ENCODE results near the gene APBB1. TPM values are rescaled to one million over a fixed set of nuclear protein-coding genes. Genes with fewer than 3 reads are reported as not detected.

APBB1 gene
- total and polyA plus RNA-seq, 8 donors: 18.8 to 60.1 (median 22.0) TPM

- 3 to 11% (median 8%) methylated on average over 5 of the region's 5 CpGs for WGBS, 5 donors
- Histone ChIP-seq H3K9me3 (no peaks in the 10 kb centered on the region), H3K4me3 (no peak overlapping the region), H3K27me3 (no peaks in the 10 kb centered on the region), H3K4me1 (peaks cover 6 to 35% (median 22%) of the 10 kb centered on the region in 4 donors), H3K36me3 (no peaks in the 10 kb centered on the region), H3K27ac (peak overlapping the region in 2 of 5 donors; percentile 4 to 55)
- intact Hi-C loops (cut with DNase I; ENCODE audit: low total_unique reads): no loop called here
- peak; percentile 75 to 90 for DNase-seq
- peak; percentile 9 to 61 (median 24) for TF ChIP-seq POLR2AphosphoS5 (IDR thresholded peaks at IDR 0.05)
- peak in 5 of 7 experiments; percentile 81 to 96 (median 94) for TF ChIP-seq CTCF (IDR thresholded peaks at IDR 0.05)
- TF ChIP-seq EP300 (IDR thresholded peaks at IDR 0.05): no peak
Observed at GRCh38 chr11:6353367-6353987, 65.4 kb downstream of the APBB1 start.

GRCh38 chr11:6351782-6352382 lies 67.0 kb downstream of the APBB1 start:
- Histone ChIP-seq H3K27me3 (no peaks in the 10 kb centered on the region), H3K27ac (no peak overlapping the region), H3K4me3 (no peak overlapping the region), H3K4me1 (peaks cover 6 to 32% (median 15%) of the 10 kb centered on the region in 4 donors), H3K9me3 (no peaks in the 10 kb centered on the region), H3K36me3 (no peaks in the 10 kb centered on the region)
- WGBS, 5 donors: 74 to 83% (median 76%) methylated on average over 5 of the region's 5 CpGs
- intact Hi-C loops (cut with DNase I; ENCODE audit: low total_unique reads): no loop called here
- no peak for DNase-seq
- no peak for TF ChIP-seq POLR2A (IDR thresholded peaks at IDR 0.05)
- TF ChIP-seq POLR2AphosphoS5 (IDR thresholded peaks at IDR 0.05): no peak
- TF ChIP-seq EP300 (IDR thresholded peaks at IDR 0.05): no peak
- no peak for TF ChIP-seq CTCF (IDR thresholded peaks at IDR 0.05)

GRCh38 chr11:6350486-6350885 lies 68.4 kb downstream of the APBB1 start:
- intact Hi-C loops (cut with DNase I; ENCODE audit: low total_unique reads): no loop called here

GRCh38 chr11:6350043-6350442 lies 68.9 kb downstream of the APBB1 start:
- no peak for TF ChIP-seq EP300 (IDR thresholded peaks at IDR 0.05)
- no peak for TF ChIP-seq POLR2AphosphoS5 (IDR thresholded peaks at IDR 0.05)
- no peak for TF ChIP-seq POLR2A (IDR thresholded peaks at IDR 0.05)
- TF ChIP-seq CTCF (IDR thresholded peaks at IDR 0.05): no peak
- intact Hi-C loops (cut with DNase I; ENCODE audit: low total_unique reads): no loop called here
- no peak overlapping the region for H3K27ac ChIP-seq

More at GRCh38 chr11:6350486-6350885, 68.4 kb downstream of the APBB1 start:
- no peak for TF ChIP-seq CTCF (IDR thresholded peaks at IDR 0.05)
- no peak for TF ChIP-seq POLR2A (IDR thresholded peaks at IDR 0.05)
- TF ChIP-seq POLR2AphosphoS5 (IDR thresholded peaks at IDR 0.05): no peak
- no peak for TF ChIP-seq EP300 (IDR thresholded peaks at IDR 0.05)
- H3K27me3 ChIP-seq: no peaks in the 10 kb centered on the region
- H3K27ac ChIP-seq: no peak overlapping the region
- H3K4me3 ChIP-seq: no peak overlapping the region
- H3K9me3 ChIP-seq: no peaks in the 10 kb centered on the region
- no peak for DNase-seq
- H3K4me1 ChIP-seq: peaks cover 0 to 21% (median 6%) of the 10 kb centered on the region in 4 donors
- H3K36me3 ChIP-seq: no peaks in the 10 kb centered on the region
- 73 to 96% (median 84%) methylated on average over 2 of the region's 2 CpGs for WGBS, 5 donors

More at GRCh38 chr11:6350043-6350442, 68.9 kb downstream of the APBB1 start:
- H3K4me3 ChIP-seq: no peak overlapping the region
- H3K36me3 ChIP-seq: no peaks in the 10 kb centered on the region
- peaks cover 0 to 17% (median 3%) of the 10 kb centered on the region in 4 donors for H3K4me1 ChIP-seq
- DNase-seq: no peak
- H3K9me3 ChIP-seq: no peaks in the 10 kb centered on the region
- no peaks in the 10 kb centered on the region for H3K27me3 ChIP-seq

Data from stomach (tissue), 9 donors.